ENCODE data around the gene DNAJC21. TPM values are rescaled to one million over a fixed set of nuclear protein-coding genes. Genes with fewer than 3 reads are reported as not detected.

The DNAJC21 gene
- total and polyA plus RNA-seq, 2 of the 4 experiments (the other 2 are of a cell fraction), result 8.8 to 12.7 TPM

- intact Hi-C loops (cut with micrococcal nuclease), result loop anchor here (2.0 kb wide), 2 partner anchors 44 to 528 kb away; no protein-coding TSS in a partner anchor
- no peak overlapping the region for H3K27ac ChIP-seq (ENCODE audit: insufficient read depth, low read length)
- no peak overlapping the region for H2BK5ac ChIP-seq (ENCODE audit: low read depth, low read length, poor library complexity, severe bottlenecking)
- H4K8ac ChIP-seq (ENCODE audit: low read depth in 2 of 2, low read length in 2 of 2), result no peak overlapping the region
- H2AFZ ChIP-seq (replicated peaks; ENCODE audit: low read length, poor library complexity), result no peak overlapping the region
- H2BK15ac ChIP-seq (ENCODE audit: low read depth, low read length), result no peak overlapping the region
- H3K79me1 ChIP-seq (ENCODE audit: low read depth in 1 of 2, low read length in 2 of 2), result no peaks in the 10 kb centered on the region
- no peak overlapping the region for H2BK20ac ChIP-seq (ENCODE audit: low read depth, low read length)
- in situ Hi-C loops (cut with MboI; ENCODE audit: low sequenced_read_pairs), result loop anchor here (10.0 kb wide), 1 partner anchor 528 kb away; no protein-coding TSS in a partner anchor
- dilution Hi-C loops (cut with HindIII; ENCODE audit: low sequenced_read_pairs, unreplicated experiment), result no loop called here
- H3K27me3 ChIP-seq (ENCODE audit: control insufficient read depth, insufficient read depth, low read length), result peaks cover 19% of the 10 kb centered on the region
- 87% methylated on average over 4 of the region's 6 CpGs; no CpG with 5 or more reads in 1 of the 2 experiments for WGBS, 2 experiments (ENCODE audit: extremely low coverage in 2 of 2, insufficient read length in 1 of 2)
- H3K4me2 ChIP-seq (ENCODE audit: low read depth, low read length), result no peak overlapping the region
- no peak overlapping the region for H2AK5ac ChIP-seq (ENCODE audit: low read depth, low read length)
- no peak overlapping the region for H4K91ac ChIP-seq (ENCODE audit: insufficient read depth, low read depth, low read length)
- BruUV-seq (replicated peaks), result no TSS peak
- H3K9me1 ChIP-seq (ENCODE audit: insufficient read depth, low read length), result no peaks in the 10 kb centered on the region
- ATAC-seq (ENCODE audit: low read depth) (no peak), DNase-seq (no peak)
- H3K18ac ChIP-seq (ENCODE audit: low read depth, low read length), result no peak overlapping the region
- H3K4me1 ChIP-seq (ENCODE audit: control insufficient read depth, insufficient read depth, low read length), result 0 out of 2 replicates have a peak, but pooled peaks cover 2% of the 10 kb centered on the region
- TF ChIP-seq SMC3 (IDR thresholded peaks at IDR 0.05; ENCODE audit: low read depth, low read length) (no peak), FOS (IDR thresholded peaks at IDR 0.05; ENCODE audit: low read depth, low read length) (no peak)
- H4K5ac ChIP-seq (ENCODE audit: low read depth, low read length), result no peak overlapping the region
- no peak overlapping the region for H3K4ac ChIP-seq (ENCODE audit: low read depth, low read length)
- H3K36me3 ChIP-seq (ENCODE audit: control insufficient read depth, insufficient read depth, low read length), result no peaks in the 10 kb centered on the region
- H3K9ac ChIP-seq (ENCODE audit: low read depth, low read length), result no peak overlapping the region
- H3K4me3 ChIP-seq (ENCODE audit: insufficient read depth, low read depth, low read length), result no peak overlapping the region
- H2AK9ac ChIP-seq (replicated peaks; ENCODE audit: low read depth, low read length, poor library complexity), result no peak overlapping the region
- H3K14ac ChIP-seq (replicated peaks; ENCODE audit: low read depth, low read length), result no peak overlapping the region
- no peak overlapping the region for H2BK120ac ChIP-seq (ENCODE audit: low read depth, low read length)
- H3K56ac ChIP-seq (ENCODE audit: extremely low read depth, insufficient read depth, low read length), result no peak overlapping the region
- ChIA-PET POLR2A (ENCODE audit: unreplicated experiment) (no interaction called here), CTCF (no interaction called here)
- H4K20me1 ChIP-seq (ENCODE audit: insufficient read depth, low read length), result no peaks in the 10 kb centered on the region
- no peak overlapping the region for H3K23ac ChIP-seq (ENCODE audit: low read depth, low read length)
- no peaks in the 10 kb centered on the region for H3K9me3 ChIP-seq (ENCODE audit: control insufficient read depth, insufficient read depth, low read length)
These were observed 73.1 kb downstream of the DNAJC21 start for GRCh38 chr5:35002459-35002858.

Measured in IMR-90 (cell line).